GM06990 (cell line): ENCODE measurements around the gene SUSD4.

Experiments
- DNase-seq: peaks from one replicate; pipeline ENCODE4 v3.0.0-alpha.2; 2011; ENCODE audit not compliant: insufficient read length; ENCODE audit errors: extremely low read depth
- H3K27me3 ChIP-seq: replicated peaks from 2 replicates; pipeline ENCODE4 v1.6.0; 2011; ENCODE audit warnings: low read length; ENCODE audit not compliant: control insufficient read depth, insufficient read depth
- H3K36me3 ChIP-seq: 2 replicates; pipeline ENCODE4 v1.5.1; 2011; ENCODE audit warnings: low read length; ENCODE audit not compliant: control insufficient read depth, insufficient read depth
- H3K4me3 ChIP-seq: replicated peaks from 2 replicates; pipeline ENCODE4 v1.5.1; 2011; ENCODE audit warnings: low read depth, mild to moderate bottlenecking, control low read depth, low read length
- TF ChIP-seq, protein P1 (sequence below): IDR thresholded peaks from 2 replicates; pipeline ENCODE4 v1.5.1; 2011; ENCODE audit warnings: low read length, control low read depth, mild to moderate bottlenecking, inconsistent platforms; ENCODE audit not compliant: insufficient read depth, poor library complexity, severe bottlenecking

Gene SUSD4

DNA sequence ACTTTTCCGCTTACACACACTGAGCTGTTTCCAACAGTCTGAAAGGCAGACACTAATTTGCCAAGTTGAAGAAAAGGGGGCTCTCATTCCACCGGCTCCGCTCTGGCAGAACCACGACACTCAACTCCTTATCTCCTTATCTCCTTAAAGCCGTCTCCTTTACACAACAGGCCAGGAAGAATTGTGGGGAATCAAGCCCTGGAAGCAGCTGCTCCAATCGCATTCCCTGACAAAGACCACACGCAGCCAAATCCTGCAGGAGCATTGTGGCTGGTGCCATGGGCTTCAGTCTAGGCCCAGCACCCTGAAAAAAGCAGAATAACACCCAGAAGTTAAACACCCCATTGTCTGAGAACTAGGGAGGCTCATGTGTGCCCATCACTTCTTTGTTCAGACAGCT lies 24.1 kb downstream of the SUSD4 start:
- Histone ChIP-seq H3K4me3 (no peak overlapping the region), H3K36me3 (no peaks in the 10 kb centered on the region), H3K27me3 (no peaks in the 10 kb centered on the region; the same call in 1 of the 2 replicates)
- TF ChIP-seq, protein P1, sequence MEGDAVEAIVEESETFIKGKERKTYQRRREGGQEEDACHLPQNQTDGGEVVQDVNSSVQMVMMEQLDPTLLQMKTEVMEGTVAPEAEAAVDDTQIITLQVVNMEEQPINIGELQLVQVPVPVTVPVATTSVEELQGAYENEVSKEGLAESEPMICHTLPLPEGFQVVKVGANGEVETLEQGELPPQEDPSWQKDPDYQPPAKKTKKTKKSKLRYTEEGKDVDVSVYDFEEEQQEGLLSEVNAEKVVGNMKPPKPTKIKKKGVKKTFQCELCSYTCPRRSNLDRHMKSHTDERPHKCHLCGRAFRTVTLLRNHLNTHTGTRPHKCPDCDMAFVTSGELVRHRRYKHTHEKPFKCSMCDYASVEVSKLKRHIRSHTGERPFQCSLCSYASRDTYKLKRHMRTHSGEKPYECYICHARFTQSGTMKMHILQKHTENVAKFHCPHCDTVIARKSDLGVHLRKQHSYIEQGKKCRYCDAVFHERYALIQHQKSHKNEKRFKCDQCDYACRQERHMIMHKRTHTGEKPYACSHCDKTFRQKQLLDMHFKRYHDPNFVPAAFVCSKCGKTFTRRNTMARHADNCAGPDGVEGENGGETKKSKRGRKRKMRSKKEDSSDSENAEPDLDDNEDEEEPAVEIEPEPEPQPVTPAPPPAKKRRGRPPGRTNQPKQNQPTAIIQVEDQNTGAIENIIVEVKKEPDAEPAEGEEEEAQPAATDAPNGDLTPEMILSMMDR: no peak
- no peak for DNase-seq

DNA sequence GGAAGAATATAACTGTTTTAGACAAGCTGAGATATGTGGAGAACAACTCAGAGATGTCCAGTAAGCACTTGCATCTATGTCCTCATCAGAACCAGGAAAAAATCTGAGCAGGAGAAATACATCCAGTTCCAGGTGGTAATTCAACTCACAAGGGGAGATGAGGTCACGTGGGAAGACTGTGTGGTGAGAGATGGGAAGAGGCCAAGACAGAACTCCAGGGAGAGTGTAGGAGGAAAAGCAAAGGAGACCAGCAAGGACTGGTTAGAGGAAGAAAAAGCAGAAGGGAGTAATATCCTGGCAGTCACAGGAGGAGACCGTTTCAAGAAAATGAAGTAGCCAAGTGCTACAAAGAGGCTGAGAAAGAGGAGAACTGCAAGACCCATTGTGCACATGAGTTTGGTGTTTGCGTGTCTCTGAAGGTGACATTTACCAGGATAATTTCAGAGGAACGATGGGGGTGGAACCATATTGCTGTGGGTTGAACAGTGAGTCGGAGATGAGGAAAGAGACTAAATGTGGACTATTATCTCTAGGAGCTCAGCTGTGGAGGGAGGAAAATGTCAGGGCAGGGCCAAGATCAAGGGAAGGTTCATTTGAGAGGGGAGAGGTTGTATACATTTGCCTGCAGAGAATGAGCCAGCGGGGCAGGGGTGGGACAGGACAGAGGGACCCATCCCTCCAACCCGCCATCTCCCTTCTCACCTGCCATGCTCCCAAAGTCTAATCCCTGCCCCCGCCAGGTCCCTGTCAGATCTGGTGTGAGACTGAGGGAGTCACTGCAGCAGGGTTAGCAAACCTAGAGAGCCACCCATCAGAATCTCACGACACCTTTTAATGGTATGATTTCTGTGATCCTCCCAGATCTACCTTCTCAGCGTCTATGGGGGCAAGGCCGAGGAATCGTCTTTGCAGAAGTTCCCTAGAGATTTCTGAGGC lies 24.9 kb downstream of the SUSD4 start:
- Histone ChIP-seq H3K4me3 (no peak overlapping the region), H3K36me3 (no peaks in the 10 kb centered on the region), H3K27me3 (no peaks in the 10 kb centered on the region; the same call in 1 of the 2 replicates)
- TF ChIP-seq, protein P1: no peak
- no peak for DNase-seq

DNA sequence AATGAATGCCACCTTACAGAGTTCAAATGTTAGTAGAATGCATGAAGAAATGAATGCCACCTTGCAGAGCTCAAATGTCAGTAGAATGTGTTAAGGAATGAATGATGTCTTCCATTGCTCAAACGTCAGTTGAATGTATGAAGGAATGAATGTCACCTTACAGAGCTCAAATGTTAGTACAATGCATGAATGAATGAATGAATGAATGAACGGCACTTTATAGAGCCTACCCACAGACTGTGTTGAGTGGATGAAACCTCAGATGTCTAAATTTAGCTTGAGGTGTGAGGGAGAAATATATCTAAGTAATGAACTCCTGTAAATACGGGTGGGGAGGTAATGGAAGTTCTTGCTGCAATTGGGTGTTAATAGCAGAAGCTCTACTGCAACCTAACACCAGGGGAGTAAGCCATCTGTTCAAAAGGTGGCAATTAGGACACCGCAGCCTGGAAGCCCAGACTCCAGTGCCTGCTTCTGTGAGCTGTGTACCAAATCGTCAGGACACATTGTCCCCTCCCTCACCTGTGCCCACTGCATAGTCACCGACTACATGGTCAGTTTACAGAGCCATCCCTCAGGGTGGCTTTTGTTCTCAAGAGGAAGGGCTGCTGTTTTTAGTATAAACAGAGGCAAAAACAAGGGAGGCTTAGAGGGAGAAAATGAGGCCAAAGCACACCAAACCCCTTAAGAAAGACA lies 26.7 kb downstream of the SUSD4 start:
- DNase-seq: no peak

DNA sequence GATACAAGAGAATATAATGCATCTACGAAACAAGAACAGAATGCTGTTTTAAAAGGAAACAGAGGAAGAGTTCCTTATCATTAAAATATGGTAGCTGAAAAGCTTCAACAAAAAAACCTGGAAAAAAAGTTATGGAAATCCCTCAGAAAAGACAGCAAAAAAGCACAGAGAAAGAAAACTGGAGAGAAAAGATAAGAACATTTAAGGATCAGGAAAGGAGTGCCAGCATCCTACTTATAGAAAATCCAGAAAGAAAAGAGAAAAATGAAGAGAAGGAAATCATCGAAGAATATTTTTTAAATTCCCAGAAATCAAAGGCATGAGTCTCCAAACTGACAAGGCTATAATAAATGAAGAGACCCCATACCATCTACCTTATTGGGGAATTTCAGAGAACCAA lies 29.8 kb downstream of the SUSD4 start:
- Histone ChIP-seq H3K27me3 (no peaks in the 10 kb centered on the region; the same call in 1 of the 2 replicates), H3K36me3 (no peaks in the 10 kb centered on the region), H3K4me3 (no peak overlapping the region)
- TF ChIP-seq, protein P1: no peak
- DNase-seq: no peak

More for the DNA sequence above, 26.7 kb downstream of the SUSD4 start:
- TF ChIP-seq, protein P1: no peak
- no peaks in the 10 kb centered on the region; the same call in 1 of the 2 replicates for H3K27me3 ChIP-seq
- H3K36me3 ChIP-seq: no peaks in the 10 kb centered on the region
- no peak overlapping the region for H3K4me3 ChIP-seq

DNA sequence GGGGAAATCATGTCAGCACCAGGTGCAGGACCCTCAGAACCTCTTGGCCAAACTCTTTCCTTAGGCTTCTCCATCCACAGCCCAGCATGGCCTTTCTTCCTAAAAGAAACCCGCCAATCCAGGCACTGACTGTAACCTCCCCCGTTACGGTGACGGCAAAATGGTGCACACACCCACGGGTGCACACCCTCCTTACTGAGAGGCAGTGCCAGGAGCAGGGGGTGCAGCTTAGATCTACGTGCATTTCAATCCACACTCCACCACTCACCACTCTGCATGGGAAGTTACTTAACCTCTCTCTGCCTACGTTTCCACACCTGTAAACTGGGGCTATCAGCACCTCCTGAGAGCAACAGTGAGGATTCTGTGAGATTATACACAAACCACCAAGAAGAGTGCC lies 31.0 kb downstream of the SUSD4 start:
- Histone ChIP-seq H3K27me3 (no peaks in the 10 kb centered on the region; the same call in 1 of the 2 replicates), H3K4me3 (no peak overlapping the region)
- DNase-seq: no peak

More for the DNA sequence above, 31.0 kb downstream of the SUSD4 start:
- H3K36me3 ChIP-seq: no peaks in the 10 kb centered on the region
- TF ChIP-seq, protein P1: no peak
